ENCODE measurements around the gene GPR107.

Gene GPR107

GRCh38 chr9:130027533-130028365 is 26.0 kb upstream of the GPR107 start:
- in situ Hi-C loops (cut with MboI; ENCODE audit: low sequenced_read_pairs) = no loop called here

DNA sequence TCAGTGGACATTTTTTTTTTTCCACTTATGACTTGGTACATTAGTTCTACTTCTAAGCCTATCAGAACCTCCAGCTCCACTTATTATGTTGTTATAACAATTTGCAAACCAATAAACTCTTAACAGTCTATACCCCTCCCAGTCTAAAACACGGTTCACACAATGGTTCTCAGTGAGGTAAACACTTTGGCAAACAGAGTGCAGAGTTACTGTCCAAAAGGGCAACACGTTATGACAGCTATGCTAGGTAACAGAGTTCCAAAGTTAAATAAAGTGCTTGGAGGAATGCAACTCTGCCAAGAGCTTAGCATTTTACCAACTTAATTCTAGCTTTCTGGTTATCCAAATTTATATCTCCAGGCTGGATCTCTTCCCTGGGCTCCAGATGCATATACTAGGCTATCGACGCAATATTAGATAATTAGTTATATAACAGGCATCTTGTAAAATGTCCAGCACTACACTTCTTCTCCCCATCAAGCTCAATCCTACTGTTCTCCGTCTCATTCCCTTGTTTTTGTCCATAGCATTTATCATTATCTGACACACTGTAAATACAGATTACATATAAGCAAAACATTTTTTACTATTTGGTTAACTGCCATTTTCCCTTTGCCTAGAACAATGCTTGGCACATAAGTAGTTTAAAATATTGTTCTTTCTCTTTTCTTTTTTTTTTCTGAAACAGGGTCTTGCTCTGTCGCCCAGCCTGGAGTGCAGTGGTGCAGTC is 25.0 kb upstream of the GPR107 start:
- in situ Hi-C loops (cut with MboI; ENCODE audit: low sequenced_read_pairs) = no loop called here

- in situ Hi-C loops (cut with MboI; ENCODE audit: low sequenced_read_pairs) = no loop called here
These were observed 24.3 kb upstream of the GPR107 start for GRCh38 chr9:130029223-130029973.

DNA sequence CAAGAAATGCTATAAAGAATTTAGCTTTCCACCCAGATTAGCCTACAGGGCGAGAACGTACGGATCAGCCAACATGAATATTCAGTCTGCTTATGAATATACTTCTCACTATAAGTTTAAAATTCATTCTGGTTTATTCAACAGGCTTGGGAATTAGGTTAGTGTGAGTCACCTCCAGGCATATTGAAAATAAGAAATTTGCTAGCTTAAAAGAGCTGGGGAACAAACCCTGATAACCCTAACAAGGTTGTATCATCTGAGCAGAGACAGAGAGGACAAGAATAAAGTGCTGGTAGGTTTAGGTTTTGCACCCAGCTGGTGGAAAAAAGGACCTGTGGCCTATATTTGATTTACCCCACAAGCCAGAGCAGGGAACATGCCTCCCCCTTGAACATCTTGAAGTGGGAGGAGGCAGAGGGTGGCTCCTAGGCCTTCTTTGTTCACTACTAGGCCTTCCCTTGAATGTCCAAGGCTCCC is 23.0 kb upstream of the GPR107 start:
- in situ Hi-C loops (cut with MboI; ENCODE audit: low sequenced_read_pairs) = no loop called here

DNA sequence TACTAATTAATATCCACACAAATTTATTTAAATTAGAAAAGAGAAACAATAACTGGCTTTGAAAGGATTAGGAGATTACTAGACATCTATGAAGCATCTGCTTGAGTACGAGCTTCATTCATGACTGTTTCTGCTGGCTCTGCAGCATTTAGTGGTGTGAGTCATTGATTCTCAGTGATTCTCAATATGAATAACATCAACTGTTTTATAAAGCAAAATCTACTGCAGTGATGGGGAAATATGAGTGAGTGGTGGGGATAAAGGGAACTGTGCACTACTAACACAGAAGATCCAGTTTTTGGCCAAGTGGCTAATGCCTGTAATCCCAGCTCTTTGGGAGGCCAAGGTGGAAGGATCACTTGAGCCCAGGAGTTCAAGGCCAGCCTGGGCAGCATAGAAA is 19.1 kb upstream of the GPR107 start:
- in situ Hi-C loops (cut with MboI; ENCODE audit: low sequenced_read_pairs) = no loop called here

- in situ Hi-C loops (cut with MboI; ENCODE audit: low sequenced_read_pairs) = no loop called here
These were observed 17.6 kb upstream of the GPR107 start for GRCh38 chr9:130036099-130036498.

- in situ Hi-C loops (cut with MboI; ENCODE audit: low sequenced_read_pairs) = no loop called here
These were observed 14.1 kb upstream of the GPR107 start for GRCh38 chr9:130039528-130040147.

- in situ Hi-C loops (cut with MboI; ENCODE audit: low sequenced_read_pairs) = no loop called here
These were observed 12.6 kb upstream of the GPR107 start for GRCh38 chr9:130040984-130041647.

- in situ Hi-C loops (cut with MboI; ENCODE audit: low sequenced_read_pairs) = no loop called here
These were observed 11.9 kb upstream of the GPR107 start for GRCh38 chr9:130041648-130042405.

DNA sequence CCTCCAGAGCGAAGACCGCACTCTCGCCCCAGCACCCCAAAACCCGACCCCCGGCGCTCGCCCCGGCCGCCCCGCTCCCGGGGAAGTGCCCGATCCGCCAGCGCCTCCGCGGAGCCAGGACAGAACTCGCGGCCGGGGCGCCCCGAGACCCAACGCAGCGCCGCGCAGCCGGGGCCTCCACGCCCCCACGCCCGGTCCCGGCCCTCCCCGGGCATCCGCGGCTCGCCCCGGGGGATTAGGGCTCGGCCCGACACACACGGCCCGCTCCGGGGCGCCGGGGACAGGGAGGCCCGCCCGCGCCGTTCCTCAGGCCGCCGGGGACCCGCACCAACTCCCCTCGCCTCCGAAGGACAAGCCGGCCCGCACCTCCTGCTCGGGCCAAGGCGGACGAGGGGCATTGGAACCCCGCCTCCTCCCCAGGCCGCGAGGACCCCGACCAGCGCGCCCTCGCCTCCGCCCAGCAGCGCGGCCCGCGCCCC is 11.3 kb upstream of the GPR107 start:
- in situ Hi-C loops (cut with MboI; ENCODE audit: low sequenced_read_pairs) = no loop called here

GRCh38 chr9:130042885-130043653 is 10.6 kb upstream of the GPR107 start, which contains the start of gene FNBP1:
FNBP1 (minus strand) TSS chr9:130043189; CDS start chr9:130042975, 214 bp downstream.
- in situ Hi-C loops (cut with MboI; ENCODE audit: low sequenced_read_pairs) = no loop called here

- in situ Hi-C loops (cut with MboI; ENCODE audit: low sequenced_read_pairs) = no loop called here
These were observed 9.8 kb upstream of the GPR107 start for GRCh38 chr9:130043654-130044623.

GRCh38 chr9:130045725-130046450 is 7.8 kb upstream of the GPR107 start:
- in situ Hi-C loops (cut with MboI; ENCODE audit: low sequenced_read_pairs) = no loop called here

GRCh38 chr9:130049431-130050210 is 4.1 kb upstream of the GPR107 start:
- in situ Hi-C loops (cut with MboI; ENCODE audit: low sequenced_read_pairs) = no loop called here

DNA sequence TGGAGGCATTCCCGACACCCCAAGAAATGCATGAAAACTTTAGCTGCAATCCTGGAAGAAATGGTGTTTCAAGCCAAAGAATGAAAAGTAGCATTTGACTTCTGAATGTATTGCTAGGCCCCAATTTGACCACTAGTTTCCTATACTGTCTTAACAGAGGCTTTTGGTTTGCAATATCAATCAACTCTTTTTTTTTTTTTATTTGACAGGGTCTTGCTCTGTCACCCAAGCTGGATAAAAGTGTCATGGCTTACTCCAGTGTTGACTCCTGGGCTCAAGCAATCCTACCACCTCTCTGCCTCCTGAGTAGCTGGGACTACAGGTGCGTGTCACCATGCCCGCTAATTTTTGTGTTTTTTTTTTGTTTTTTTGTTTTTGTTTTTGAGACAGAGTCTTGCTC is 3.2 kb upstream of the GPR107 start:
- in situ Hi-C loops (cut with MboI; ENCODE audit: low sequenced_read_pairs) = no loop called here

GRCh38 chr9:130051855-130052254 is 1.9 kb upstream of the GPR107 start:
- in situ Hi-C loops (cut with MboI; ENCODE audit: low sequenced_read_pairs) = no loop called here
